22Rv1 (cell line): ENCODE results near the gene TMTC2.

Experiments used
- H3K27ac ChIP-seq: fragments of 450-650 bp; 2 replicates; pipeline ENCODE4 v1.5.1; 2017
- ZFX ChIP-seq: fragments of 450-650 bp; IDR thresholded peaks from 2 replicates; pipeline ENCODE4 v1.6.1; 2017; ENCODE audit warnings: antibody characterized with exemption, borderline replicate concordance
- TF ChIP-seq, protein P1 (sequence below): fragments of 450-650 bp; IDR thresholded peaks from 2 replicates; pipeline ENCODE4 v1.5.1; 2017; ENCODE audit warnings: mild to moderate bottlenecking

TMTC2 gene

GRCh38 chr12:83089575-83089974 is 402.9 kb downstream of the TMTC2 start:
- H3K27ac ChIP-seq: no peak overlapping the region
- no peak for TF ChIP-seq ZFX
- TF ChIP-seq, protein P1, sequence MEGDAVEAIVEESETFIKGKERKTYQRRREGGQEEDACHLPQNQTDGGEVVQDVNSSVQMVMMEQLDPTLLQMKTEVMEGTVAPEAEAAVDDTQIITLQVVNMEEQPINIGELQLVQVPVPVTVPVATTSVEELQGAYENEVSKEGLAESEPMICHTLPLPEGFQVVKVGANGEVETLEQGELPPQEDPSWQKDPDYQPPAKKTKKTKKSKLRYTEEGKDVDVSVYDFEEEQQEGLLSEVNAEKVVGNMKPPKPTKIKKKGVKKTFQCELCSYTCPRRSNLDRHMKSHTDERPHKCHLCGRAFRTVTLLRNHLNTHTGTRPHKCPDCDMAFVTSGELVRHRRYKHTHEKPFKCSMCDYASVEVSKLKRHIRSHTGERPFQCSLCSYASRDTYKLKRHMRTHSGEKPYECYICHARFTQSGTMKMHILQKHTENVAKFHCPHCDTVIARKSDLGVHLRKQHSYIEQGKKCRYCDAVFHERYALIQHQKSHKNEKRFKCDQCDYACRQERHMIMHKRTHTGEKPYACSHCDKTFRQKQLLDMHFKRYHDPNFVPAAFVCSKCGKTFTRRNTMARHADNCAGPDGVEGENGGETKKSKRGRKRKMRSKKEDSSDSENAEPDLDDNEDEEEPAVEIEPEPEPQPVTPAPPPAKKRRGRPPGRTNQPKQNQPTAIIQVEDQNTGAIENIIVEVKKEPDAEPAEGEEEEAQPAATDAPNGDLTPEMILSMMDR: no peak

DNA sequence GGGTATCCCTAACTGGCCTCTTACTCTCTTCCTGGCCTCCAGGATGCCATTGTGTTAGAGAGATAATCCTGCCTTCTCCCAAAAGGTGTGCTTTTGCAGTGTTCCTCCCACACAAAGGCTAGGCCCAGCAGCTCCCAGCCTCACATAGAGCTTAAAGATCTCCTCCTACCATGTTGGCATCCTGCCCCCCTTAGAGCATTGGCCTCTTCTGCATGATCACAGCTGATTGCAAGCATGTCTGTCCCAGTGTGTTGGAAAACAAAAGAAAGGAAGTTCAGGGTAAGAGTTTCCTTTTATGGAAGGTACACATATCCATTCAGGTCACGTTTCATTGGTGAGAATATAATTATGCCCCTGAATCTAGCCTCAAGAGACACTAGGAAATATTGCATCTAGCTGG is 405.4 kb downstream of the TMTC2 start:
- H3K27ac ChIP-seq: no peak overlapping the region
- TF ChIP-seq, protein P1: no peak
- no peak for TF ChIP-seq ZFX

GRCh38 chr12:83092606-83093005 is 405.9 kb downstream of the TMTC2 start:
- TF ChIP-seq ZFX: no peak
- TF ChIP-seq, protein P1: no peak
- no peak overlapping the region for H3K27ac ChIP-seq

DNA sequence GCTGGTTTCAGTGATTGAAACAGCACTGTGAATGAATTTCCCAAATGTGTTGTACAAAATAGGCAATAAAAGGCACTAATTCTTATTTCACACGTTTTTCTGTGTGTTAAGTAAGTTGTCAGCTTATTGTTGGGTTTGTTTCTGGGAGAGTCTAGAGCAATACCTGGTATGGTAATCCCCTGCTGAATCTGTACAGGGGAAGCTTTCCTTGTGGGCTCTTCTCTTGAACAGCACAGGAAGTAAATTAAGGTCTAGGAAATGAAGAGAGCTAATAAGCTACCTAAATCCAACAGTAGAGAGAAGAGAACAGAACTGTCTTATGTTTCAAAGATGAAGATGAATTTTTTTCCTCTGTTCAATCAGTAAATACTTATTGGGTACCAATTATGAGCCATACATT is 406.7 kb downstream of the TMTC2 start:
- H3K27ac ChIP-seq: no peak overlapping the region
- TF ChIP-seq, protein P1: no peak
- no peak for TF ChIP-seq ZFX

DNA sequence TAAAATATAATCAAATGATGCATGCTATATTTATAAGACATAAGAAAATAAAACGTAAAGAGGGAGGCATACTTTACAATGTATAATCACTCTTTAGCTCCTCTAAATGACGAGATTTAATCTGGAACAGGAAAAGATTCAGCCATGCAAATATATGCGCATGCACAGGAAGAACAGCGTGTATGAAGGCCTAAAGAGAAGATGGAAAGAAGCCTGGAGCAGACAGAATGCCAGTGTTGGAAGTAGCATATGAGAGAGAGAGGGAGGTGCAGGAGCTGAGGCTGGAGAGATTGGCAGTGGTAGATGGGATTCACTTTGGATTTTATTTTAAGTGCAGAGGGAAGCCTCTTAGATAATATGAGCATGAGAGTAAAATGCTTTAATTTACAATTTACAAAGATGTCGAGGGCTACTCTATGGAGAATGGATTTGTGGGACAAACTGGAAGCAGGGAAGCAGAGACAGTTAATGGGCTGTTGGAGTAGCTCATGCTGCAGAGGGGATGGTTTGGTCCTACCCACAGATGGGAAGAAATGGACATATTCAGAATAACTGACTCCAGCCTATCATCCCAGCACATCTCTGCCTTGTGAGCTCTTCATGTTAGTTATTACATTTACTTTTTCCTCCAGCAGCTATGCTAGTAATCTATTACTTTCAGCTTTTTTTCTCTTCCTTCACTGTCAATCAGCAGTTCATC is 411.1 kb downstream of the TMTC2 start:
- TF ChIP-seq, protein P1: no peak
- TF ChIP-seq ZFX: no peak
- H3K27ac ChIP-seq: peak overlapping the region; percentile 19; the same call in 1 of the 2 replicates

- H3K27ac ChIP-seq: no peak overlapping the region
- no peak for TF ChIP-seq ZFX
- TF ChIP-seq, protein P1: no peak
Measured at GRCh38 chr12:83099436-83099835, 412.7 kb downstream of the TMTC2 start.

DNA sequence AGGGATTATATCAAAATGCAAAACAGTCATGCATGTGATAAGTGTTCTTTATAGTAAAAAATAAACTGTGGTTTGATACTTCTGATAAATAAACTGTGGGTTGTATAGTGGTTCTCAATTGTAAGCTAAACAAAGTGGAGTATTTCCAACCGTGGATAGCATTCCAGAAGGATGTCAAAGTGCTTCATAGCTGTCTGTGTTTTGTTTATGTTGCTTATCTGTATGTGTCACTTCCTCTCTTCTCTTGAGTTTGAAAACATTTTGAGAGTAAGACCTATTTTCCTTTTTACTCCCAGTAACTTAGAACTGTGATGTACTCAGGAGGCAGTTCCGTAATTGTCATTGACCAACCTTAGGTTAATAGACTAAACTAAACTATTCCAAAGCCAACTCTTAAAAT is 415.8 kb downstream of the TMTC2 start:
- TF ChIP-seq ZFX: no peak
- TF ChIP-seq, protein P1: no peak
- H3K27ac ChIP-seq: no peak overlapping the region
